SK-N-MC (cell line): ENCODE measurements around the gene CPT2.

ENCODE experiments used
- DNase-seq: peaks from one replicate; pipeline ENCODE4 v3.0.0-alpha.2; 2011; ENCODE audit warnings: low read depth, low spot score
- H3K27ac ChIP-seq: fragments of 200-600 bp; sonication (generic); 2 replicates; pipeline ENCODE4 v1.5.1; 2016; ENCODE audit warnings: mixed run types
- H3K36me3 ChIP-seq: fragments of 200-600 bp; sonication (generic); 2 replicates; pipeline ENCODE4 v1.6.1; 2017; ENCODE audit warnings: antibody characterized with exemption, low read length, mixed read lengths; ENCODE audit not compliant: insufficient read depth
- H3K4me3 ChIP-seq: fragments of 200-600 bp; sonication (generic); 2 replicates; pipeline ENCODE4 v1.5.1; 2016
- H3K9ac ChIP-seq: fragments of 200-600 bp; sonication (generic); 2 replicates; pipeline ENCODE4 v1.8.0; 2017; ENCODE audit warnings: mixed run types, mixed read lengths; ENCODE audit not compliant: insufficient read length
- H3K9me3 ChIP-seq: fragments of 200-600 bp; sonication (generic); 2 replicates; pipeline ENCODE4 v1.6.1; 2017; ENCODE audit warnings: low read depth, mild to moderate bottlenecking, antibody characterized with exemption, low read length, moderate library complexity, mixed read lengths
- EZH2 ChIP-seq: fragments of 200-600 bp; sonication (generic); IDR thresholded peaks from one replicate; pipeline ENCODE4 v1.6.1; 2017; ENCODE audit warnings: antibody characterized with exemption
- FOXP2 ChIP-seq: optimal IDR thresholded peaks from 2 replicates; pipeline ENCODE3; 2011; ENCODE audit warnings: mild to moderate bottlenecking, moderate library complexity; ENCODE audit not compliant: insufficient read depth; ENCODE audit errors: extremely low read length, control extremely low read depth
- POLR2AphosphoS5 ChIP-seq: IDR thresholded peaks from 2 replicates; pipeline ENCODE4 v1.6.1; 2012; ENCODE audit warnings: mild to moderate bottlenecking, low read depth, low read length, borderline replicate concordance

CPT2 gene

DNA sequence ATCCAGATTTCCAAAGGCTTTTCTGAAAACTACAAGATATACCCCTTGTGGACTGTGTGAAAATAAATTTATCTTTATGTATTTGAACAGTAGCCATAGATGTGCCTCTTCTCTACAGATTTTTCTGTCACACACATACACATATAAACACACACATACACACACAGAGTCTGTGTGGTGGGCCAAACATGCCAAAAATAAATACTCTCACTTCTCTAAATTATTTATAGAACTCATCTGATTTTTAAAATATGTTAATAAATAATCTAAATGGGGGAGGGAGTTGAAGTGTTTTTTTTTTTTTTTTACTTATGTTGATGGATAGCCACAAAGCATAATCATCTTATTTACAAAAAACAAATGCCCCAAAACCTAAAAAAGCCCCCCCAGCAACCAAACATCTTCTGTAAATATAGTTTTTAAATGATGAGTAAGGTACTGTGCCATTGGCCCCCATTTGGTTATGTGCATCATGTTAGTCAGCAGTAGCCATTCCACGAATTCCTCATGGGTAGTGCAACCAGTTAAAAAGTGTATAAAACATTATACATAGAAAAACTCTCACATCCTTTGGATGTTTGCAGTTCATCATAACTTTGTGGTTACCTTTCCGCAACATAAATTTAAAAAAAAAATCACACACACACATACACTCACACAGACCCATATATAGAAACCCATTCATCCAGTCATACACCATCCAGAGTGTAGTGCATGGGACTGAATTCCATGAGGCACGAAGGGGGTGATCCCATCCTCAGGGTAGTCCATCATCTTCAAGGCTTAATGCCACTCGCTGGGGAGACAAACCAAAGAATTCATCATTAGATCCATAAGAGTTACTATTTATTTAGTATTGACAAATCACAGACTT, 49.9 kb downstream of the CPT2 start:
- H3K27ac ChIP-seq = no peak overlapping the region
- H3K9me3 ChIP-seq = no peaks in the 10 kb centered on the region
- DNase-seq = no peak
- peaks cover 32% of the 10 kb centered on the region for H3K36me3 ChIP-seq
- no peak overlapping the region for H3K9ac ChIP-seq
- TF ChIP-seq POLR2AphosphoS5 (no peak), FOXP2 (no peak), EZH2 (no peak)
- H3K4me3 ChIP-seq = no peak overlapping the region

DNA sequence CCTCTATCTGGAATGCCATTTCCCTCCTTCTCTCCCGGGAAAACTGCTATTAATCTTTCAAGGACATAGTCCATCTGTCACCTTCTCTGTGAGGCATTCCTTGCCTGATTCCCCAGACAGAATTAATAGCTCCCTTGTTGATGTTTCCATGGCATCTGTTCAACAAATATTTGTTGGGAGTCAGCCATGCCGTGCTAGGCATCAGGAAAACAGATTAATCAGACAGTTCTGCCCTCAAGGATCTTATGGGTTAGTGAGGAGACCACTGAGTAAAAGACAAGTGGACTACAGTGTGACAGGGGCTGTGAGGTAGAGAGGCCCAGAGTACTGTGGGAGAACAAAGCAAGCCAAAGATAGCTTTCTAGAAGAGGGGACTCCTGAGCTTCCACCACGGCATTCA, 53.1 kb downstream of the CPT2 start:
- peaks cover 51% of the 10 kb centered on the region for H3K36me3 ChIP-seq
- TF ChIP-seq EZH2 = no peak
- no peak overlapping the region for H3K27ac ChIP-seq
- no peak overlapping the region for H3K9ac ChIP-seq
- no peak overlapping the region for H3K4me3 ChIP-seq
- DNase-seq = no peak
- no peaks in the 10 kb centered on the region for H3K9me3 ChIP-seq

DNA sequence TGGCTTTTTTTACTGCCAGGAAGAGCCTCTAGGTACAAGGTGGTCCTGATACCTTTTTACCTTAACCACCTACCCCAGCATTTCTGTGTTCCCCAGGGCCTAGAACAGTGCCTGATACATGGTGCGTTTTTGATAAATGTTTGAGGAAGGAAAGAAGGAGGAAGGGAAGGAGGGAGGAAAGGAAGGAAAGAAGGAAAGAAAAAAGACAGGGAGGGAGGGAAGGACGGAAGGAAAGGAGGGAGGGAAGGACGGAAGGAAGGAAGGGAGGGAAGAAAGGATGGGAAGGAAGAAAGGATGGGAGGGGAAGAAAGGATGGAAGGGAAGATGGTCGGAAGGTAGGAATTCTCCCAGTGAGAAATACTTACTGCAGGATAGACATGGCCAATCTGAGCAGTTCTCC, 53.7 kb downstream of the CPT2 start:
- no peak overlapping the region for H3K4me3 ChIP-seq
- no peak overlapping the region for H3K9ac ChIP-seq
- no peak overlapping the region for H3K27ac ChIP-seq
- TF ChIP-seq POLR2AphosphoS5 = no peak
- TF ChIP-seq FOXP2 = no peak
- no peak for TF ChIP-seq EZH2
- H3K9me3 ChIP-seq = no peaks in the 10 kb centered on the region
- H3K36me3 ChIP-seq = peaks cover 57% of the 10 kb centered on the region
- no peak for DNase-seq

DNA sequence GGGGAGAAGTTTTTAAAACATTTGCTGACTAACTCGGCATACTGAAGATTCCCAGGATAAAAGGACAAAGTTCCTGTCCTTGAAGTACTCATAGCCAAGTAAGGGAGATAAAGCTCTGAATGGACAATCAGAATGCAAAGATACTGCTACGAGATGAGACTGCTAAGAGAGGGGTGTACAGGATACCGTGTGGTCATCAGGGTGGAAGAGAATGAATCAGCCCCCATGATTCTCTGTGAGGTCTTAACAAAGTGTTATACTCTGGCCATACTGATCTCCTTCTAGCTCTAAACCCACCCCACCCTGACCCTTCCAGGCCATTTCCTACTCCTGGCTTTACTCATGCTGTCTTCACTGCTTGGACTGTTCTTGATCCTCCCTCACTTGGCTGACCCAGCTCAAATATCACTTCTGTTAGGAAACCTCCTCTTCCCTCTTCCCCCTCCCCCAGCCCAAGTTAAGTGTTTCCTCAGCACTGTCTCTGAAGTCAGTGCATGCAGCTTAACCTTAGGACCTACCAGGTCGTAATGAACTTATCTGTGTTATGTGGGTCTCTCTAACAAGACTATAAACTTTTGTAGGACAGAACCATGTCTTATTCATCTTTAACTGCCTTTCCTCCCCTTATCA, 57.5 kb downstream of the CPT2 start:
- Histone ChIP-seq H3K4me3 (no peak overlapping the region), H3K36me3 (peaks cover 65% of the 10 kb centered on the region), H3K9ac (no peak overlapping the region), H3K9me3 (no peaks in the 10 kb centered on the region), H3K27ac (no peak overlapping the region)
- no peak for DNase-seq
- TF ChIP-seq EZH2 = no peak
- no peak for TF ChIP-seq POLR2AphosphoS5
- TF ChIP-seq FOXP2 = no peak

DNA sequence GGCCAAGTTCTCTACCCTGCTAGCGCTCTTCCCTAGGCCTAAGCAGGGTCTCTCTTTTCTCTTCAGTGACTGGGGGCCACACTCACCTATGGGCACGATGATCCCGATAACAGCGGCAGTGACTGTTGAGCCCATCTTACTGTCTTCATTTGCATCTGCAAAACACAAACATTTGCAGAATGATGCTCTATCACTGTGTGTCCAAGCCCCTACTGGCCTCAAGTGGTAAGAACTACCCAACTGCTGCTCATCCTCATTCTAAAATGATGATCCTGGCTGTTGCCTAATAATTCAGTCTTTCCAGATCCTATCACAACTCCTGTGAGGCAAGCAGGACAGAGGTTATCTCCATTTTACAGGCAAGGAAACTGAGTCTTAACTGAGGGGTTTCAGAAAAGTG, 58.4 kb downstream of the CPT2 start:
- Histone ChIP-seq H3K9me3 (no peaks in the 10 kb centered on the region), H3K4me3 (no peak overlapping the region), H3K36me3 (peaks cover 68% of the 10 kb centered on the region), H3K27ac (no peak overlapping the region), H3K9ac (no peak overlapping the region)
- TF ChIP-seq EZH2 (no peak), POLR2AphosphoS5 (no peak), FOXP2 (no peak)
- DNase-seq = no peak

DNA sequence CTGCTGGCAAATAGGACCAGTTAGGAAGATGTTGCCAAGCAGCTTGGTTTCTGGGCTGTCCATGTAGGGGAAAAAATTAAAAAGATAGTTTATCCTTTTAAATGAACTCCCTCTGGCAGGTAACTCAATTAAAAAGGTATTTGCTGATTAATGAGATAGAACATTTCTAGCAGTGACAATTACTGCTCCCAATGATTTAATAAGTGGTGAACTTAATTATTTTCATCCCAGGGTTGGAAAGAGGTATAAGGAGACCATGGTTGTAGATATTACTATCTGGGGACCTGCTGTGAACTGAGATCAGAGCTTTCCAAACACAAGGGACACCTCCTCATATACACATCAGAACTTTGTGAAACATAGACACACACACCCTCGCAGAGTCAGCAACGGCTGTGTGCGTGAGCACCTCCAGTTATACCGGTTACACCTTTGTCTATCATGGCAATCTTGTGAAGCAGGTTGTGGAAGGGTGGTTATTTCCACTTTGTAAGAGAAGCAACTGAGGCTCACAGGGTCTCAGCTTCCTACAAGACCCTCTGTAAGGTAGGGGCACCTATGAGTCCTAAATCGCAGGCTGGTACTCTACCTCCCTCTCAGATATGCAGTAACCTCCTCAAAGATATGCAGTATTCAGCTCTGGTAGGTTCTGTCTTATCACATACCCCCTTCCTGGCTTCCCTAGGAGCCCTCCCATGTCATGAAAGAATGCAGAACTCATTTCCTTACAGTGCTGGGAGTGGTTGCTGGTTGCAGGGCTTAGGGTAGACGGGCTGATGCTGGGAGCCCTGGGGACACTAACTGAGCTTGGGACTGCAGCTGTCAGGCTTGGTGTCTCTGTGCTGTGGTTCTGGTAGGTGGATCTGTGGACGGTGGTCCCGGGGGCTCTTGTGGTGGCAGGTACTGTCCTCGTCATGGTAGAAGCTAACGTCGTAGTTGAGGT, 60.2 kb downstream of the CPT2 start:
- no peak for TF ChIP-seq POLR2AphosphoS5
- no peaks in the 10 kb centered on the region for H3K9me3 ChIP-seq
- no peak overlapping the region for H3K4me3 ChIP-seq
- no peak for DNase-seq
- H3K27ac ChIP-seq = no peak overlapping the region
- H3K9ac ChIP-seq = no peak overlapping the region
- H3K36me3 ChIP-seq = peaks cover 78% of the 10 kb centered on the region

DNA sequence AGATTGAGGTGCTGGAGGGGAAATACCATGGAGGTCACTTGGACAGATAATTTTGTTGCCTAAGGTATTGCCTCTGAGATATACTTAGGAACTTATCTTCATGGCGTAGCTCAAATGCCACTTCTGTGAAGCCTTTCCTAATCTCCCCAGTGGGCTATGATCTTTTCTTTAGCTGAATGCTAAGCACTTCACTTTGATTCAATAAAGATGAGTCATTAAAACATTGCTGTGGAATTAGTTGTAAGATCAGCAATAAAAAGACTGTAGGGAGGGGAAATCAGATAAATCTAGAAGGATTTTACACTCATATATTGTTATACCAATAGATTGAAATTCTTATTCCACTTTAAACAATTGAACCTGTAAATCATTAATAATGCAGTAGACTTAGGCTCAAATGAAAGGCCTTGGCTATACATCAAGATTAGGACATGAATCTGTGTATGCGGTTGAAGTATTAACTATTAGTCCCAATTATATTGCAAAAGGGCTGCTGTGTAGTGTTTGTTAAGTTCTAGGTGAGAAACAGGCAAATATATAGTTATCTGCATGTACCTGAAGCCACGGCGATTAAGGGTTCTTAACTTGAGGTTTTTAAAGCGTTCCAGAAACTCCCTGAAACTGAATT, 60.9 kb downstream of the CPT2 start:
- Histone ChIP-seq H3K4me3 (no peak overlapping the region), H3K9ac (no peak overlapping the region), H3K36me3 (peaks cover 79% of the 10 kb centered on the region), H3K9me3 (no peaks in the 10 kb centered on the region), H3K27ac (no peak overlapping the region)
- TF ChIP-seq POLR2AphosphoS5 = no peak
- TF ChIP-seq EZH2 = no peak
- TF ChIP-seq FOXP2 = no peak
- no peak for DNase-seq

DNA sequence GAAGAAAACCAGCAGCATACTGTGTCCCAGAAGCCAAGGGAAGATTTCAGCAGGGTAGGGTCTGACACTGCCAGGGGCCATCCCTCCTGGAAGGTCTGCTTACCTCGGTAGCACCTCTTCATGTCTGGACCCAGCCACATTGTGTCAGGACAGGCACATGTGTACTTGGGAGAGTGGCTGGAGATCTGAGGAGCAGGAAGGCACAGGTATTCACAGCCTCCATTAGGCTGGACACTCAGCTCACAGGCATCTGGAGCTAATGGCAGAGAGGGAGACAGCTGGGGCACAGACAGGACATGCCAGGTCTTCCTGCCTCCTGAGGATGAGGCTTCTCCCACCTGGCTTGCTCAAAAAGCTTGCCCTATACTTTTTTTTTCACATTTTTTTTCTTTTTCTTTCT, 61.6 kb downstream of the CPT2 start:
- Histone ChIP-seq H3K27ac (no peak overlapping the region), H3K36me3 (peaks cover 77% of the 10 kb centered on the region), H3K9ac (no peak overlapping the region), H3K4me3 (no peak overlapping the region), H3K9me3 (no peaks in the 10 kb centered on the region)
- TF ChIP-seq FOXP2 = no peak
- TF ChIP-seq POLR2AphosphoS5 = no peak
- TF ChIP-seq EZH2 = no peak
- no peak for DNase-seq
